T-cell (primary cell): ENCODE data around the gene NOC3L. TPM values are rescaled to one million over a fixed set of nuclear protein-coding genes. Genes with fewer than 3 reads are reported as not detected.

Experiments used
- ATAC-seq, 4 experiments: fragments of 200-7000 bp in 3 of 4; fragments of 150-1000 bp in 1 of 4; cut with Tn5 transposase; replicated peaks in 1 of 4; 1 replicate in 3 of 4; 2 replicates in 1 of 4; pipeline ENCODE4 v1.10.0; 2021; ENCODE audit warnings: moderate library complexity in 3 of 4, mild to moderate bottlenecking in 2 of 4, moderate number of reproducible peaks in 1 of 4
- CTCF ChIA-PET, 2 donors: fragments of 300-600 bp; sonication (Branson Sonifier 250); formaldehyde crosslinking; loops; one replicate each; lab custom pipeline; 2022; ENCODE audit warnings: antibody characterized with exemption in 2 of 2; lab: Charles Lee
- POLR2A ChIA-PET, 2 donors: fragments of 300-600 bp; sonication (Branson Sonifier 250); formaldehyde crosslinking; loops; one replicate each; lab custom pipeline; 2022; ENCODE audit warnings: antibody characterized with exemption in 2 of 2; lab: Charles Lee
- DNase-seq, 35 experiments: peaks; one replicate each; pipeline versions ENCODE4 v3.0.0 to v3.0.0-alpha.2; 2013 to 2023
- H3K27ac ChIP-seq: one replicate; pipeline ENCODE4 v1.5.1; 2013; ENCODE audit warnings: low read length
- H3K27me3 ChIP-seq, 2 experiments: replicated peaks in 1 of 2; 1 replicate in 1 of 2; 2 replicates in 1 of 2; pipeline versions ENCODE4 v1.6.1 to v1.7.0; 2013; ENCODE audit warnings: low read length in 1 of 2, mixed read lengths in 1 of 2; ENCODE audit not compliant: control insufficient read depth in 2 of 2, insufficient read depth in 2 of 2; ENCODE audit errors: extremely low read depth in 1 of 2
- H3K36me3 ChIP-seq, 2 donors: 1 replicate in 1 of 2; 2 replicates in 1 of 2; pipeline versions ENCODE4 v1.6.1 to v1.7.0; 2013; ENCODE audit warnings: low read length in 1 of 2; ENCODE audit not compliant: control insufficient read depth in 2 of 2, insufficient read depth in 1 of 2; ENCODE audit errors: extremely low read depth in 1 of 2
- H3K4me1 ChIP-seq, 2 experiments: 1 replicate in 1 of 2; 2 replicates in 1 of 2; pipeline versions ENCODE4 v1.6.1 to v1.7.0; 2013; ENCODE audit warnings: low read length in 2 of 2, mixed read lengths in 1 of 2; ENCODE audit not compliant: insufficient read depth in 2 of 2, control insufficient read depth in 1 of 2; ENCODE audit errors: extremely low read depth in 1 of 2
- H3K4me3 ChIP-seq, 2 donors: 1 replicate in 1 of 2; 2 replicates in 1 of 2; pipeline versions ENCODE4 v1.5.1 to v1.7.0; 2013; ENCODE audit warnings: mild to moderate bottlenecking in 2 of 2, low read length in 1 of 2, moderate library complexity in 1 of 2; ENCODE audit not compliant: control insufficient read depth in 1 of 2; ENCODE audit errors: extremely low read depth in 1 of 2
- H3K9me3 ChIP-seq: 2 replicates; pipeline ENCODE4 v1.7.0; 2013
- H3K27ac Mint-ChIP-seq, 2 donors: one replicate each; pipeline ENCODE4 v1.8.0; 2020 to 2021; ENCODE audit warnings: mild to moderate bottlenecking in 2 of 2, mixed read lengths in 2 of 2
- H3K27me3 Mint-ChIP-seq, 2 donors: one replicate each; pipeline ENCODE4 v1.8.0; 2021 to 2022; ENCODE audit warnings: mixed read lengths in 2 of 2
- H3K36me3 Mint-ChIP-seq: one replicate; pipeline ENCODE4 v1.8.0; 2021; ENCODE audit warnings: mixed read lengths
- H3K4me1 Mint-ChIP-seq, 3 donors: one replicate each; pipeline ENCODE4 v1.8.0; 2020 to 2022; ENCODE audit warnings: mixed read lengths in 3 of 3, mild to moderate bottlenecking in 1 of 3
- H3K4me3 Mint-ChIP-seq, 3 donors: one replicate each; pipeline ENCODE4 v1.8.0; 2020 to 2022; ENCODE audit warnings: mild to moderate bottlenecking in 3 of 3, mixed read lengths in 3 of 3, moderate library complexity in 3 of 3
- H3K9me3 Mint-ChIP-seq, 3 donors: one replicate each; pipeline ENCODE4 v1.8.0; 2020 to 2022; ENCODE audit warnings: mixed read lengths in 3 of 3
- WGBS: methylation state at CpG from one replicate; pipeline ENCODE4 v1.1.5; 2013; ENCODE audit warnings: missing lambda C conversion rate; ENCODE audit not compliant: insufficient coverage; 5-methylcytosine and 5-hydroxymethylcytosine counted together
- total RNA-seq, 35 experiments: library from RNA in 6 of 35; stranded (reverse) in 6 of 35; fragments of 120-200 nt in 1 of 35; gene quantifications; one replicate each; pipeline versions ENCODE4 v1.2.1 to v1.2.4 and lab custom pipeline; 2013 to 2026

The NOC3L gene
- total RNA-seq, 5 donors from 2014 or later (not counting 1 experiment from before 2014, with no cell fraction given), result 16.8 to 27.5 (median 19.6) TPM

DNA sequence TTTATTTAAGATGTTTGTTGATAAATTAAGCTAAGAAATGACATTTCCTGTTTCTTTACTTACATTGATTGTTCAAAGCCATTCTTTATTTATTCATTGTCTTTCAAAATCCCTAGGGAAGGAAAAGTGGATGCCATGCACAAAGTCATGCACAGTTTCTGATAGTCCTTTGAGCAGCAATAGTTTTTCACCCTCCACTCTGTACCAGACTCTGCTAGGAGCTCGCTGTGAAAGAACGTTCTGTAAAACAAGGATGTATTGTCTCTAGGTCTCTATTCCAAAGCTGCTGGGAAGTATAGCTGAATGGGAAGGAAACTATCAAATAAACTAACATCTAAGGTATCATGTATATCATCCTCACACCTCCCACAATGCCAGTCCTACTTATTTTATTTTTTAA lies 7.8 kb upstream of the NOC3L start:
- CTCF ChIA-PET, result interaction anchor here in 1 of 2 donors (0.6 kb wide), 1 partner anchor 859 kb away, joined by 3 read pairs; no protein-coding TSS in a partner anchor
- peaks cover 22 to 35% of the 10 kb centered on the region in 2 donors for H3K27me3 Mint-ChIP-seq
- WGBS, result no CpG with 5 or more reads among the region's 2 CpGs

DNA sequence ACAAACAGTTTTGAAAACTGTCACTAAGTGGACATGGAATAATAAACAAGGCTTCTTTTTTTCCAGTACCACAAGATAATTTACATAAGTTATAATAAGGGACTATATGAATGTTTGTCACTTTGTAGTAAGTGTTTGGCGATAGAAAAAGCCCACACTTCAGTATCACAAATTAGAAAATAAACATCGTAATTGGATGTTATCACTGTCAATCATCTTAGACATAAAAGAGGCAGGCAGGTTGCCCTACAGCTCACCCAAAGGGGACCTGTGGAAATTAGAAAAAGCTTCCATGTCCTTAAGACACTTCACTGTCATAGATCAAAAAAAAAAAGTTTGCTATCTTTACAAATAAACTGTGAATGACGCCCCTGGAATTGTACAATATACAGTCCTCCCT lies 3.6 kb upstream of the NOC3L start:
- ATAC-seq (no peak), DNase-seq (no peak)
- Mint-ChIP-seq H3K4me3 (no peak overlapping the region), H3K9me3 (no peaks in the 10 kb centered on the region), H3K27ac (no peak overlapping the region), H3K4me1 (peaks cover 13 to 20% (median 14%) of the 10 kb centered on the region in 3 donors), H3K27me3 (peaks cover 16 to 19% of the 10 kb centered on the region in 2 donors), H3K36me3 (no peaks in the 10 kb centered on the region)
- Histone ChIP-seq H3K4me3 (no peak overlapping the region), H3K27me3 (peaks cover 4 to 7% of the 10 kb centered on the region in 2 experiments), H3K27ac (no peak overlapping the region), H3K9me3 (no peaks in the 10 kb centered on the region), H3K4me1 (peaks cover 5 to 10% of the 10 kb centered on the region in 2 experiments), H3K36me3 (no peaks in the 10 kb centered on the region)
- 100% methylated on average over 1 of the region's 3 CpGs for WGBS
- POLR2A ChIA-PET, result no interaction called here
- CTCF ChIA-PET, result interaction anchor here in 1 of 2 donors (0.6 kb wide), 1 partner anchor 15 kb away, joined by 4 read pairs; no protein-coding TSS in a partner anchor

More for the DNA sequence above, 7.8 kb upstream of the NOC3L start:
- H3K36me3 ChIP-seq, result no peaks in the 10 kb centered on the region
- no peaks in the 10 kb centered on the region for H3K9me3 Mint-ChIP-seq
- no peak overlapping the region for H3K4me3 ChIP-seq
- H3K27me3 ChIP-seq, result peaks cover 4 to 15% of the 10 kb centered on the region in 2 experiments
- ATAC-seq (no peak), DNase-seq (no peak)
- H3K27ac Mint-ChIP-seq, result no peak overlapping the region
- H3K36me3 Mint-ChIP-seq, result no peaks in the 10 kb centered on the region
- POLR2A ChIA-PET, result no interaction called here
- H3K4me1 Mint-ChIP-seq, result no peaks in the 10 kb centered on the region
- no peaks in the 10 kb centered on the region for H3K4me1 ChIP-seq
- no peak overlapping the region for H3K27ac ChIP-seq
- H3K4me3 Mint-ChIP-seq, result no peak overlapping the region
- H3K9me3 ChIP-seq, result no peaks in the 10 kb centered on the region

DNA sequence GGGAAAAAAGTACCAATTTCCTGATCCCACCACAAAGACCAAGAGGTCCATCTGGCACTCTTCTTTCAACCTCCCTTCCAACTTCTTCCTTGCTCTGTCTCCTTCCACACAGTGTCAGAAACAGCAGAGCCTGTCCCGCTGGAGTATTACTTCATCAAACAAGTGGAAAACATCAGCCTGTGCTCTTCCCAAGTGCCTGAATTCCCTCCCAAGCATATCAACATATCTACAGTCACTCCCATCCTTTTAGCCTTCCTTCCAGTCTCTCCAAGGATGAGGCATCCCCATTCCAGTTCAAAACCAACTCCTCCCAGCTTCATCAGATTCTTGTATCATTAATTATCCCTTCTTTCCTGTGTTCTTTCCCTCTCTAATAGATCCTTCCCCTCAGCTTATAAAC lies 1.7 kb upstream of the NOC3L start:
- no peaks in the 10 kb centered on the region for H3K9me3 ChIP-seq
- DNase-seq, result no peak
- no peak overlapping the region for H3K4me3 ChIP-seq
- peaks cover 3% of the 10 kb centered on the region in 2 experiments for H3K27me3 ChIP-seq
- ChIA-PET CTCF (no interaction called here), POLR2A (interaction anchor here in 1 of 2 donors (0.6 kb wide), 1 partner anchor 1289 kb away, joined by 4 read pairs; no protein-coding TSS in a partner anchor)
- Mint-ChIP-seq H3K9me3 (no peaks in the 10 kb centered on the region), H3K27ac (no peak overlapping the region), H3K36me3 (peaks cover 10% of the 10 kb centered on the region), H3K4me1 (peaks cover 26 to 33% (median 29%) of the 10 kb centered on the region in 3 donors), H3K27me3 (peaks cover 7 to 11% of the 10 kb centered on the region in 2 donors), H3K4me3 (peak overlapping the region in 1 of 3 donors; percentile 0)
- ATAC-seq, result no peak
- H3K4me1 ChIP-seq, result peaks cover 10 to 14% of the 10 kb centered on the region in 2 experiments
- H3K27ac ChIP-seq, result no peak overlapping the region
- H3K36me3 ChIP-seq, result no peaks in the 10 kb centered on the region
- 100% methylated on average over 1 of the region's 1 CpG for WGBS

DNA sequence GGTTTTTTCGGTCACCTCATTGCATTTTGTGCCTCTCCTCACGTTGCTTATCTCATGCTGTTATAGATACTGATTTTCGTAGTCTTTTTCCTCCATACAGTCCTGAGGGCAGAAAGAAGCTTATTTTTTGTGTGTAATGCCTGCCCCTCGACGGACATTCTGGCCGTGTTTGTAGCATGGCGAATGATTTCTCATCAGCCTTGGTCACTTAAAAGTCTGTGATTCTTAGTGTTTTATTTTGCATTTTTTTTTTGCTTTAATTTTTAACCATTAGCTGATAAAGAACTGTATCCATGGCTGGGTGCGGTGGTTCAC lies 469 bp upstream of the NOC3L start:
- peaks cover under 1 to 2% of the 10 kb centered on the region in 2 experiments for H3K27me3 ChIP-seq
- H3K27me3 Mint-ChIP-seq, result peaks cover 3 to 8% of the 10 kb centered on the region in 2 donors
- peaks cover 0 to 3% of the 10 kb centered on the region in 2 donors for H3K36me3 ChIP-seq
- peak overlapping the region; percentile 78 for H3K27ac ChIP-seq
- H3K4me3 ChIP-seq, result peak overlapping the region; percentile 1 to 66
- POLR2A ChIA-PET, result no interaction called here
- H3K4me3 Mint-ChIP-seq, result peak overlapping the region; percentile 91 to 95 (median 94)
- H3K9me3 Mint-ChIP-seq, result no peaks in the 10 kb centered on the region
- peaks cover 10 to 14% of the 10 kb centered on the region in 2 experiments for H3K4me1 ChIP-seq
- peak in 3 of 4 experiments; percentile 19 to 32 (median 21) for ATAC-seq
- DNase-seq, result no peak
- peaks cover 20% of the 10 kb centered on the region for H3K36me3 Mint-ChIP-seq
- WGBS, result 100% methylated on average over 1 of the region's 8 CpGs
- CTCF ChIA-PET, result interaction anchor here (0.6 to 1.6 kb wide), 5 partner anchors 12 to 1331 kb away, joined by 3 to 5 read pairs (median 4); partner anchors contain the start of genes TBC1D12 (in 1 of the 2) and TCTN3 (in 1 of the 2)
- H3K4me1 Mint-ChIP-seq, result peaks cover 33 to 39% (median 37%) of the 10 kb centered on the region in 3 donors
- no peaks in the 10 kb centered on the region for H3K9me3 ChIP-seq
- peak overlapping the region; percentile 53 to 75 for H3K27ac Mint-ChIP-seq

DNA sequence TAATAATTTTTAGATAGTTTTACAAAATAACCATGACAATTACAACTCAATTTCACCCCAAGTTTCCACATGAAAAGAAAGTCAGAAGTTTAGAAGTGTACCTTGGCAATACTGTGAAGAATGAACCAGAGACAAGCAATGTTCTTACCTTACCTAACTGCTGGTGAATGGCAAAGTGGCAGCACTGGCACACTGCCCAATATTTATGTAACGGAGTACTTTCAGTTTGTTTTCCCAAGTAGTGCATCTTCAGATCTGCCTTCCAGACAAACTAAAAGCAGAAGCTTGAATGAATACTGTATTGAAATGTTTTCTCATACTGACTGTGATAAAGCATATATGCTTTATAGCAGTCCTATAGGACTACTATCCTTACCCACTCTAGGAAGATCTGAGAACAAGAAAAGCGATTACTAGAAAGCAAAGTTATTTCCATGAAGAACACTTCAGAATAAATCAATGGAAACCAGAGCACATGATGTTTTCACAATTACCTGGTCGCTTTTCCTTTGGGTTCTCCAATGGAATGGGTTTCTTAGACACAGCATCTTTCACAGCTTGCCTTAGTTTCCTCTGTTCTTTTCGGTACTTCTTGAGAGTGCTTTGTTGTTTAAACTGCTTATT lies 1.5 kb downstream of the NOC3L start:
- Mint-ChIP-seq H3K9me3 (no peaks in the 10 kb centered on the region), H3K4me3 (peak overlapping the region; percentile 91 to 95 (median 94)), H3K36me3 (peaks cover 39% of the 10 kb centered on the region), H3K27ac (no peak overlapping the region), H3K27me3 (peaks cover 3 to 8% of the 10 kb centered on the region in 2 donors), H3K4me1 (peaks cover 34 to 46% (median 37%) of the 10 kb centered on the region in 3 donors)
- no peaks in the 10 kb centered on the region for H3K9me3 ChIP-seq
- ATAC-seq (no peak), DNase-seq (peak in 20 of 35 experiments; percentile 2 to 61 (median 16))
- 80% methylated on average over 1 of the region's 4 CpGs for WGBS
- H3K4me1 ChIP-seq, result peaks cover 10 to 14% of the 10 kb centered on the region in 2 experiments
- H3K27ac ChIP-seq, result no peak overlapping the region
- H3K36me3 ChIP-seq, result peaks cover 0 to 15% of the 10 kb centered on the region in 2 donors
- CTCF ChIA-PET, result interaction anchor here (0.5 to 1.6 kb wide), 3 partner anchors 18 to 184 kb away, joined by 3 to 5 read pairs (median 3); partner anchors contain the start of genes HELLS (in 1 of the 2) and TBC1D12 (in 1 of the 2)
- H3K27me3 ChIP-seq, result no peaks in the 10 kb centered on the region
- H3K4me3 ChIP-seq, result no peak overlapping the region
- POLR2A ChIA-PET, result interaction anchor here (0.6 to 0.9 kb wide), 6 partner anchors 8 to 1744 kb away, joined by 3 to 11 read pairs (median 4); no protein-coding TSS in a partner anchor

DNA sequence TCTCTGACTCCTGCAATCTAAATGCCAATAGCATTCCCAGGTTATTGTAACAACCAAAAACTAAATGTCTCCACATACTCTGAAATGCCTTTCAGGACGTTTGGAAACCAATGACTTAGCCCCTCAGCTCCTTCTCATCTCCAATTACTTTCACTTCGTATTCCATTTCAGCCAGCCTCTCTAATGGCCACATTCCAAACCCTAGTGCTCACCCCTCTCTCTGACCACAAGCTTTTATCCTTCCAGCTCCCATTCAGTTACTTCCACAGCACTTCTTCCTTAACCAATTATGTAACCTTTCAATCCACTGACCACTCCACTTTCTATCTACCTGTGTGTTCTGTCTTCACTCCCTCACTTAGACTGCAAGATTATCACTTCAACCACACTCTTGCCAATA lies 4.3 kb downstream of the NOC3L start:
- Mint-ChIP-seq H3K4me3 (no peak overlapping the region), H3K36me3 (peaks cover 46% of the 10 kb centered on the region), H3K4me1 (peaks cover 36 to 43% (median 37%) of the 10 kb centered on the region in 3 donors), H3K27me3 (no peaks in the 10 kb centered on the region), H3K9me3 (no peaks in the 10 kb centered on the region), H3K27ac (no peak overlapping the region)
- WGBS, result 83% methylated on average over 2 of the region's 2 CpGs
- Histone ChIP-seq H3K4me3 (no peak overlapping the region), H3K4me1 (peaks cover 10 to 14% of the 10 kb centered on the region in 2 experiments), H3K27ac (no peak overlapping the region), H3K9me3 (no peaks in the 10 kb centered on the region), H3K36me3 (peaks cover 0 to 30% of the 10 kb centered on the region in 2 donors), H3K27me3 (no peaks in the 10 kb centered on the region)
- ChIA-PET CTCF (no interaction called here), POLR2A (interaction anchor here in 1 of 2 donors (0.6 kb wide), 1 partner anchor 247 kb away, joined by 4 read pairs; no protein-coding TSS in a partner anchor)
- DNase-seq, result no peak
- no peak for ATAC-seq
